ENCODE results near the gene CHD6. TPM values are rescaled to one million over a fixed set of nuclear protein-coding genes. Genes with fewer than 3 reads are reported as not detected.

The CHD6 gene
- total RNA-seq, 2 experiments from 2014 or later: 39.4 to 42.5 TPM

GRCh38 chr20:41635158-41635557 lies 17.0 kb upstream of the CHD6 start:
- no peak overlapping the region for H3K4me3 Mint-ChIP-seq
- peaks cover 3% of the 10 kb centered on the region for H3K4me1 Mint-ChIP-seq
- no peaks in the 10 kb centered on the region for H3K36me3 Mint-ChIP-seq (ENCODE audit: low read depth)
- no peaks in the 10 kb centered on the region for H3K9me3 Mint-ChIP-seq
- peaks cover 8% of the 10 kb centered on the region for H3K27me3 Mint-ChIP-seq
- no peak overlapping the region for H3K27ac Mint-ChIP-seq
- ChIA-PET CTCF (interaction anchor here (0.6 to 1.7 kb wide), 3 partner anchors 14 to 892 kb away, joined by 3 to 4 read pairs (median 3); partner anchors contain the start of gene CHD6), POLR2A (no interaction called here)
- no peak for DNase-seq

GRCh38 chr20:41632896-41633295 lies 14.7 kb upstream of the CHD6 start:
- no peaks in the 10 kb centered on the region for H3K27me3 Mint-ChIP-seq
- CTCF ChIA-PET: no interaction called here

GRCh38 chr20:41631826-41632225 lies 13.6 kb upstream of the CHD6 start:
- H3K4me1 Mint-ChIP-seq: peaks cover 3% of the 10 kb centered on the region
- ChIA-PET CTCF (interaction anchor here (0.6 kb wide), 1 partner anchor 103 kb away, joined by 3 read pairs; no protein-coding TSS in a partner anchor), POLR2A (no interaction called here)
- no peaks in the 10 kb centered on the region for H3K36me3 Mint-ChIP-seq (ENCODE audit: low read depth)
- no peaks in the 10 kb centered on the region for H3K9me3 Mint-ChIP-seq
- no peaks in the 10 kb centered on the region for H3K27me3 Mint-ChIP-seq
- DNase-seq: no peak
- no peak overlapping the region for H3K27ac Mint-ChIP-seq
- no peak overlapping the region for H3K4me3 Mint-ChIP-seq

More at GRCh38 chr20:41632896-41633295, 14.7 kb upstream of the CHD6 start:
- Mint-ChIP-seq H3K27ac (no peak overlapping the region), H3K36me3 (ENCODE audit: low read depth) (no peaks in the 10 kb centered on the region), H3K4me3 (no peak overlapping the region), H3K4me1 (peaks cover 3% of the 10 kb centered on the region), H3K9me3 (no peaks in the 10 kb centered on the region)
- no peak for DNase-seq
- POLR2A ChIA-PET: no interaction called here

DNA sequence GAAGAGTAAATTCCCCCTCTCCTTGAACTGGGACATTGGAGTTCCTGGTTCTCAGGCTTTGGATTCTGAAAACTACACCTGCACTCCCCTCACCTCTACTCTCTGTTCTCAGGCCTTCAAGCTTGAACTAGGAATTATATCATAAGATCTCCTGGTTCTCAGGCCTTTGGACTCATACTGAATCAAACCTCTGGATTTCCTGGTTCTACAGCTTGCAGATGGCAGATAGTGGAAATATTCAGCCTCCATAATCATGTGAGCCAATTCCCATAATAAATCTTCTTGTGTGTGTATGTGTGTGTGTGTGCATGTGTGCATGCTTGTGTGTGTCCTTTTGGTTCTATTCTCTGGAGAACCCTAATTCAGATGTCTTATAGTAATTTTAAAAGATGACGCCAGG lies 12.7 kb upstream of the CHD6 start:
- H3K27me3 Mint-ChIP-seq: no peaks in the 10 kb centered on the region
- no peaks in the 10 kb centered on the region for H3K36me3 Mint-ChIP-seq (ENCODE audit: low read depth)
- no peak for DNase-seq
- H3K9me3 Mint-ChIP-seq: no peaks in the 10 kb centered on the region
- peaks cover 3% of the 10 kb centered on the region for H3K4me1 Mint-ChIP-seq
- no peak overlapping the region for H3K4me3 Mint-ChIP-seq
- H3K27ac Mint-ChIP-seq: no peak overlapping the region
- ChIA-PET POLR2A (no interaction called here), CTCF (interaction anchor here (0.5 kb wide), 1 partner anchor 373 kb away, joined by 3 read pairs; no protein-coding TSS in a partner anchor)

- ChIA-PET POLR2A (no interaction called here), CTCF (no interaction called here)
- H3K4me3 Mint-ChIP-seq: no peak overlapping the region
- H3K4me1 Mint-ChIP-seq: no peaks in the 10 kb centered on the region
- H3K9me3 Mint-ChIP-seq: no peaks in the 10 kb centered on the region
- H3K27me3 Mint-ChIP-seq: no peaks in the 10 kb centered on the region
- no peak overlapping the region for H3K27ac Mint-ChIP-seq
- no peaks in the 10 kb centered on the region for H3K36me3 Mint-ChIP-seq (ENCODE audit: low read depth)
- DNase-seq: no peak
Measured at GRCh38 chr20:41627611-41628244, 9.6 kb upstream of the CHD6 start.

- no peaks in the 10 kb centered on the region for H3K27me3 Mint-ChIP-seq
- no peaks in the 10 kb centered on the region for H3K4me1 Mint-ChIP-seq
- ChIA-PET CTCF (no interaction called here), POLR2A (no interaction called here)
- H3K4me3 Mint-ChIP-seq: no peak overlapping the region
- no peaks in the 10 kb centered on the region for H3K36me3 Mint-ChIP-seq (ENCODE audit: low read depth)
- no peaks in the 10 kb centered on the region for H3K9me3 Mint-ChIP-seq
- no peak overlapping the region for H3K27ac Mint-ChIP-seq
- no peak for DNase-seq
Measured at GRCh38 chr20:41627001-41627495, 8.9 kb upstream of the CHD6 start.

- Mint-ChIP-seq H3K9me3 (no peaks in the 10 kb centered on the region), H3K27me3 (no peaks in the 10 kb centered on the region), H3K36me3 (ENCODE audit: low read depth) (no peaks in the 10 kb centered on the region), H3K4me3 (no peak overlapping the region), H3K27ac (no peak overlapping the region), H3K4me1 (peaks cover 4% of the 10 kb centered on the region)
- POLR2A ChIA-PET: no interaction called here
- no peak for DNase-seq
- CTCF ChIA-PET: no interaction called here
Measured at GRCh38 chr20:41623625-41624375, 5.6 kb upstream of the CHD6 start.

DNA sequence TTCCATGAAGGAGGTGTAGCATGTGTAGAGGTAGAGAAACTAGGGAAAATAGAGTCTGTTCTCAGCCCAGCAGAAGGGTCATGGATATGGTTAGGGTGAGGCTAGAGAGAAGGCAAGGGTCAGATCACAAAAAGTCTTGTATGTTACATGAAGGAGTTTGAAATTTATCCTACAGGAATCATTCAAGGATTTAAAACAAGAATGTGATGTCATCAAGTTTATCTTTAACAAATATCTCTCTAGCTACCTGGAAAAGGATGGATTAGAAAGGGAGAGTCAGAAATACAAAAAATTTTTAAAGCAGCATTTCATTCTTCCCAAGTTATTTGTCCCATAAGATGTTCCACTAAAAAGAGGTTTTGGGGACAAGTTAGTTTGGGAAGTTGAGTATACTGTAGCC lies 4.4 kb upstream of the CHD6 start:
- no peaks in the 10 kb centered on the region for H3K9me3 Mint-ChIP-seq
- POLR2A ChIA-PET: no interaction called here
- no peak overlapping the region for H3K4me3 Mint-ChIP-seq
- CTCF ChIA-PET: no interaction called here
- H3K36me3 Mint-ChIP-seq (ENCODE audit: low read depth): no peaks in the 10 kb centered on the region
- DNase-seq: no peak
- H3K27ac Mint-ChIP-seq: no peak overlapping the region
- H3K4me1 Mint-ChIP-seq: peaks cover 6% of the 10 kb centered on the region
- no peaks in the 10 kb centered on the region for H3K27me3 Mint-ChIP-seq

- CTCF ChIA-PET: interaction anchor here (0.6 kb wide), 1 partner anchor 1930 kb away, joined by 3 read pairs; no protein-coding TSS in a partner anchor
- no peaks in the 10 kb centered on the region for H3K27me3 Mint-ChIP-seq
- H3K36me3 Mint-ChIP-seq (ENCODE audit: low read depth): no peaks in the 10 kb centered on the region
- no peak overlapping the region for H3K4me3 Mint-ChIP-seq
- POLR2A ChIA-PET: no interaction called here
- H3K4me1 Mint-ChIP-seq: peaks cover 10% of the 10 kb centered on the region
- DNase-seq: no peak
- H3K9me3 Mint-ChIP-seq: no peaks in the 10 kb centered on the region
- H3K27ac Mint-ChIP-seq: no peak overlapping the region
Measured at GRCh38 chr20:41621971-41622370, 3.8 kb upstream of the CHD6 start.

- no peaks in the 10 kb centered on the region for H3K36me3 Mint-ChIP-seq (ENCODE audit: low read depth)
- no peaks in the 10 kb centered on the region for H3K27me3 Mint-ChIP-seq
- CTCF ChIA-PET: interaction anchor here (0.6 kb wide), 1 partner anchor 1931 kb away, joined by 3 read pairs; no protein-coding TSS in a partner anchor
- no peak overlapping the region for H3K4me3 Mint-ChIP-seq
- no peaks in the 10 kb centered on the region for H3K9me3 Mint-ChIP-seq
- POLR2A ChIA-PET: no interaction called here
- DNase-seq: no peak
- no peak overlapping the region for H3K27ac Mint-ChIP-seq
- peaks cover 16% of the 10 kb centered on the region for H3K4me1 Mint-ChIP-seq
Measured at GRCh38 chr20:41621421-41621820, 3.2 kb upstream of the CHD6 start.

DNA sequence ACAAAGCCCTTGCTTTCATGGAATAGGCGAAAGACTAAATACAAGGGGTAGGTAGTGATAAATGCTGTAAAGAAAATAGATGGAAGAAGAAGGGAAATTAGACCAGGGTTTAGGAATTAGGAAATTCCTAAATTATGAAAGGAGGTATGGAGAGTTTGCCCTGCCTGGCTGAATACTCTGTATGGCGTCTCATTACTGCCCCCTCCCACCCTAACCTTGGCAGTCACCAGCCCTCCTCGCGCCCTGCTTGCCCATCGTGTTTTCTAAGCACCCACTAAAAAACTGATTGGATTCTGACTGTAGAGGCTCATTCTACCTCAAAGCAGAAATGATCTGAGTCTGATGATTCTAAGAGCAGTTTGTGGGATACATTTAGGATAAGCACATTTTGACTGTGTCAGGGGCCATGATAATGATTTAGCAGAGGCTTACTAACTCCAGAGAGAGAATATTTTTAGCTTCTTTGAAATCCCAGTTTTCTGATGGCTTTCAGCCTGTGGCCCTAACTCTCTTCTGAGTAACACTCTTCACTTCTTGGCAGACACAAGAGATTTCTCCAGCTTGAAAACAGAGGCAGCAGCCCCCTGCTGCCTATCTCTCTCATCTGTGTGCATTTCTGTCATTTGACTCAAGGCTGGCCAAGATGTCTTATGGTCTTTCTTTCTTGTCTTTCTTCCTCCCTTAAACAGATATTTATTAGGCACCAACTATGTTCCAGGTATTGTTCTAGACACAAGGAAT lies 1.4 kb upstream of the CHD6 start:
- H3K4me3 Mint-ChIP-seq: peak overlapping the region; percentile 73
- H3K27me3 Mint-ChIP-seq: no peaks in the 10 kb centered on the region
- ChIA-PET POLR2A (no interaction called here), CTCF (interaction anchor here (1.5 kb wide), 1 partner anchor 73 kb away, joined by 4 read pairs; no protein-coding TSS in a partner anchor)
- no peaks in the 10 kb centered on the region for H3K36me3 Mint-ChIP-seq (ENCODE audit: low read depth)
- H3K4me1 Mint-ChIP-seq: peaks cover 35% of the 10 kb centered on the region
- no peak for DNase-seq
- no peak overlapping the region for H3K27ac Mint-ChIP-seq
- H3K9me3 Mint-ChIP-seq: no peaks in the 10 kb centered on the region

- POLR2A ChIA-PET: interaction anchor here (0.6 to 1.0 kb wide), 2 partner anchors 73 to 199 kb away, joined by 6 to 7 read pairs; no protein-coding TSS in a partner anchor
- no peaks in the 10 kb centered on the region for H3K9me3 Mint-ChIP-seq
- H3K36me3 Mint-ChIP-seq (ENCODE audit: low read depth): peaks cover 2% of the 10 kb centered on the region
- H3K27me3 Mint-ChIP-seq: no peaks in the 10 kb centered on the region
- no peak for DNase-seq
- peak overlapping the region; percentile 38 for H3K27ac Mint-ChIP-seq
- H3K4me3 Mint-ChIP-seq: peak overlapping the region; percentile 73
- H3K4me1 Mint-ChIP-seq: peaks cover 40% of the 10 kb centered on the region
- CTCF ChIA-PET: interaction anchor here (0.9 to 2.0 kb wide), 3 partner anchors 16 to 656 kb away, joined by 4 read pairs; no protein-coding TSS in a partner anchor
Measured at GRCh38 chr20:41618807-41619311, 682 bp upstream of the CHD6 start.

All from activated CD4-positive, alpha-beta T cell treated with anti-CD3 and anti-CD28 coated beads, Interleukin-2, amount 10 ng/mL, durations not matched to agents 7 days and 5 days (primary cell).